GM19467 (cell line): ENCODE measurements around the gene PGA4.
"Not testable (repeated sequence)": the region's sequence is repeated elsewhere in the genome, so short reads cannot be mapped to it uniquely, and the experiment has no call there.

Source experiments
- ATAC-seq: cut with Tn5 transposase; IDR thresholded peaks from one replicate; pipeline ENCODE4 v1.9.1; 2021; ENCODE audit warnings: mild to moderate bottlenecking, moderate library complexity; ENCODE audit not compliant: unreplicated experiment

Gene PGA4

GRCh38 chr11:61248071-61248470 lies 25.9 kb downstream of the PGA4 start:
- ATAC-seq: not testable (repeated sequence)

- not testable (repeated sequence) for ATAC-seq
Observed at GRCh38 chr11:61249201-61249600, 27.1 kb downstream of the PGA4 start.

GRCh38 chr11:61250796-61251765 lies 28.9 kb downstream of the PGA4 start:
- not testable (repeated sequence) for ATAC-seq

- not testable (repeated sequence) for ATAC-seq
Observed at GRCh38 chr11:61252332-61252731, 30.2 kb downstream of the PGA4 start.

- ATAC-seq: no peak
Observed at GRCh38 chr11:61254403-61255025, 32.4 kb downstream of the PGA4 start.

- ATAC-seq: no peak
Observed at GRCh38 chr11:61256710-61257482, 34.7 kb downstream of the PGA4 start.

- no peak for ATAC-seq
Observed at GRCh38 chr11:61258546-61258945, 36.4 kb downstream of the PGA4 start.

- ATAC-seq: no peak
Observed at GRCh38 chr11:61259363-61259762, 37.2 kb downstream of the PGA4 start.

GRCh38 chr11:61264371-61264770 lies 42.2 kb downstream of the PGA4 start:
- ATAC-seq: no peak

- ATAC-seq: no peak
Observed at GRCh38 chr11:61264795-61265194, 42.6 kb downstream of the PGA4 start.

- no peak for ATAC-seq
Observed at GRCh38 chr11:61265357-61265756, 43.2 kb downstream of the PGA4 start.

GRCh38 chr11:61266602-61267001 lies 44.5 kb downstream of the PGA4 start:
- no peak for ATAC-seq

- no peak for ATAC-seq
Observed at GRCh38 chr11:61267437-61267841, 45.3 kb downstream of the PGA4 start.

- ATAC-seq: no peak
Observed at GRCh38 chr11:61268588-61269250, 46.6 kb downstream of the PGA4 start.

GRCh38 chr11:61270354-61271076 lies 48.4 kb downstream of the PGA4 start:
- no peak for ATAC-seq

GRCh38 chr11:61272731-61273130 lies 50.6 kb downstream of the PGA4 start:
- ATAC-seq: no peak

- no peak for ATAC-seq
Observed at GRCh38 chr11:61273178-61274078, 51.3 kb downstream of the PGA4 start.

GRCh38 chr11:61274084-61274483 lies 51.9 kb downstream of the PGA4 start:
- ATAC-seq: no peak

GRCh38 chr11:61275191-61275590 lies 53.0 kb downstream of the PGA4 start:
- no peak for ATAC-seq
